K562 (cell line): Measurements from ENCODE around the gene HMOX2. TPM values are rescaled to one million over a fixed set of nuclear protein-coding genes. Genes with fewer than 3 reads are reported as not detected.

Source experiments
- BCLAF1 ChIP-seq, 2 experiments: fragments of 450-650 bp in 1 of 2; IDR thresholded peaks; 2 replicates each; pipeline ENCODE4 v1.6.1; 2011 to 2017; ENCODE audit warnings: low read depth in 2 of 2, antibody characterized with exemption in 1 of 2, borderline replicate concordance in 1 of 2, low read length in 1 of 2, mild to moderate bottlenecking in 1 of 2, mixed read lengths in 1 of 2; ENCODE audit not compliant: control insufficient read depth in 1 of 2
- GATAD2A ChIP-seq: fragments of 450-650 bp; IDR thresholded peaks from 2 replicates; pipeline ENCODE4 v1.6.1; 2017
- KHSRP ChIP-seq: fragments of 450-650 bp; IDR thresholded peaks from 2 replicates; pipeline ENCODE4 v1.6.1; 2017
- MAFK ChIP-seq: IDR thresholded peaks from 2 replicates; pipeline ENCODE4 v1.6.1; 2011; ENCODE audit warnings: low read length, improper control_type of control experiment
- ZBTB8A ChIP-seq: fragments of 450-650 bp; IDR thresholded peaks from 2 replicates; pipeline ENCODE4 v1.6.1; 2018; ENCODE audit warnings: mild to moderate bottlenecking, moderate library complexity; ENCODE audit not compliant: partially characterized antibody
- ZNF263 ChIP-seq: sonication (generic); formaldehyde crosslinking; IDR thresholded peaks from 2 replicates; pipeline ENCODE4 v1.8.0; 2022; ENCODE audit warnings: mild to moderate bottlenecking, missing genetic modification reagents, borderline replicate concordance
- ZNF311 ChIP-seq: fragments of 250-450 bp; sonication (Bioruptor Pico); IDR thresholded peaks from 2 replicates; pipeline ENCODE4 v1.4.0; 2020; ENCODE audit warnings: mild to moderate bottlenecking, moderate library complexity
- polyA plus RNA-seq, 8 experiments: library from polyadenylated mRNA; depleted of rRNA in 4 of 8; stranded (reverse) in 5 of 8; unstranded in 3 of 8; fragments of >200 nt; fragmentation: Nextera tagmentation in 2 of 8; fragmentation: Illumina TruSeq in 1 of 8; extraction: Ambion mirVana in 2 of 8; extraction: Trizol in 1 of 8; gene quantifications; 2 replicates each; pipeline versions ENCODE4 v1.2.1 to v1.2.3, GENCODE V29; 2011 to 2014; ENCODE audit warnings: inconsistent platforms in 1 of 8, missing spikeins in 1 of 8
- total RNA-seq, 7 experiments: library from RNA; depleted of rRNA in 6 of 7; stranded (reverse); fragments of >200 nt in 6 of 7; fragmentation: Illumina TruSeq in 2 of 7; extraction: Trizol in 2 of 7; gene quantifications; 2 replicates each; pipeline versions ENCODE4 v1.2.1 to v1.2.3, GENCODE V29; 2011 to 2021; ENCODE audit warnings: low replicate concordance in 1 of 7
- TF ChIP-seq, protein P1 (sequence below): fragments of 250-450 bp; sonication (Bioruptor Pico); IDR thresholded peaks from 2 replicates; pipeline ENCODE4 v1.4.0; 2020; ENCODE audit warnings: mild to moderate bottlenecking, moderate library complexity

The HMOX2 gene
- total and polyA plus RNA-seq, 9 of the 15 experiments (the other 6 are each of a cell fraction or from before 2014, with no cell fraction given) = 26.8 to 87.4 (median 57.4) TPM

DNA sequence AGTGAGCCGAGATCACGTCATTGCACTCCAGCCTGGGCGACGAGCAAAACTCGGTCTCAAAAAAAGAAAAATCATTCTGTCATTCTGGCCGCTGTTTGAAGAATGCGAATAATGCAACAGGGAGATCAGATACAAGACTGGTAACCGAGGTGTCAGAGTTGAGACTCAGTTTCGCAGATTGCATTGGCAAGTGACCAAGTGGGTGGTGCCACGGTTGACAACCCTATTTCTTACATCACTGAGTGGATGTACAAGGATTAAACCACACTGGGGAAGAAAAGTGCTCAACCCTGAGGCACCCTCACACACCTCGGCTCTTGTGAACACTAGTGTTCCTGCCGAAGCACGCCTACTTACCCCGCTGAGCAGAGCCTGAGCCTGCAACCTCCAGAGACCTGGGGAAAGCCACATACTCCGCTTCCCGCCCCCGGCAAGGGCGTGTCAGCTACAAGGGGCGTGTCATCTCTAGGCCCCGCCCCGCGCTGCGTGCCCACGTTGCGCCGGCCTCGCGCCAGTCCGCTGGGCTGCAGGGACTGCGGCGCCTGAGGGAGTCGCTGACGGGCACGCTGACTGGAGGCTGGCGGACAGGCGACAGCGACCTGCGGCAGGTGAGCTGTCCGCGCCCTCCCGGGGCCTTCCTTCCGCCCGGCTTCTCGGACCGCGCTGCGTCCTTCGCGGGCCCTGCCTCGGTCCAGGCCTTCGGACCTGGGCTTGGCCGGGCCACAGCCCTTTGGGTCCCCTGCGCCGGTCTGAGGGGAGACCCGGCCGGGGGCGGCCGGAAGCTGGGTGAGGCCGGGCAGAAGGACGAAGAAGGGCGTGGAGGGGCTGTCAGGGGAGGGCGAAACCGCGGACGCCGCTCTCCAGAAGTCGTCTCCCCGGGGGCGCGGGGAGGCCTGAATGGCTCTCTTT is at the start of gene HMOX2 (continued):
- TF ChIP-seq BCLAF1 (IDR thresholded peaks at IDR 0.05; ENCODE audit: borderline replicate concordance in 1 of 2, control insufficient read depth in 1 of 2, low read depth in 2 of 2, low read length in 1 of 2) = no peak
- TF ChIP-seq ZNF311 (CRISPR knock-in tag) = no peak
- no peak for TF ChIP-seq ZNF263 (CRISPR knock-in tag)
- no peak for TF ChIP-seq ZBTB8A
- TF ChIP-seq KHSRP = no peak
- TF ChIP-seq GATAD2A = peak; percentile 56; the same call in 1 of the 2 replicates
- no peak for TF ChIP-seq MAFK
- TF ChIP-seq, protein P1, sequence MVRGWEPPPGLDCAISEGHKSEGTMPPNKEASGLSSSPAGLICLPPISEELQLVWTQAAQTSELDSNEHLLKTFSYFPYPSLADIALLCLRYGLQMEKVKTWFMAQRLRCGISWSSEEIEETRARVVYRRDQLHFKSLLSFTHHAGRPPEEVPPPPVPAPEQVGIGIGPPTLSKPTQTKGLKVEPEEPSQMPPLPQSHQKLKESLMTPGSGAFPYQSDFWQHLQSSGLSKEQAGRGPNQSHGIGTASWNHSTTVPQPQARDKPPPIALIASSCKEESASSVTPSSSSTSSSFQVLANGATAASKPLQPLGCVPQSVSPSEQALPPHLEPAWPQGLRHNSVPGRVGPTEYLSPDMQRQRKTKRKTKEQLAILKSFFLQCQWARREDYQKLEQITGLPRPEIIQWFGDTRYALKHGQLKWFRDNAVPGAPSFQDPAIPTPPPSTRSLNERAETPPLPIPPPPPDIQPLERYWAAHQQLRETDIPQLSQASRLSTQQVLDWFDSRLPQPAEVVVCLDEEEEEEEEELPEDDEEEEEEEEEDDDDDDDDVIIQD (CRISPR knock-in tag) = no peak
- TF ChIP-seq, all 486 proteins: peak for 130
